DND-41 (cell line): ENCODE measurements around the gene NPEPL1.

Experiments
- ATAC-seq: fragments of 200-7000 bp; cut with Tn5 transposase; 3 replicates; pipeline ENCODE4 v1.9.1; 2021; ENCODE audit warnings: low read depth; ENCODE audit not compliant: insufficient read depth
- DNase-seq: peaks from one replicate; pipeline ENCODE4 v3.0.0-alpha.2; 2020
- H2AFZ ChIP-seq: 2 replicates; pipeline ENCODE4 v1.6.0; 2012; ENCODE audit warnings: low read depth, low read length
- H3K27ac ChIP-seq: 2 replicates; pipeline ENCODE4 v1.5.1; 2012; ENCODE audit warnings: low read length, inconsistent platforms
- H3K27me3 ChIP-seq: fragments of 200-600 bp; sonication (generic); 2 replicates; pipeline ENCODE4 v1.6.0; 2012; ENCODE audit warnings: low read length, mild to moderate bottlenecking, inconsistent platforms; ENCODE audit not compliant: insufficient read depth, poor library complexity
- H3K36me3 ChIP-seq: 2 replicates; pipeline ENCODE4 v1.5.1; 2012; ENCODE audit warnings: low read length, inconsistent platforms; ENCODE audit not compliant: insufficient read depth
- H3K4me1 ChIP-seq: 2 replicates; pipeline ENCODE4 v1.5.1; 2012; ENCODE audit warnings: mild to moderate bottlenecking, low read length; ENCODE audit not compliant: insufficient read depth
- H3K4me2 ChIP-seq: 2 replicates; pipeline ENCODE4 v1.6.0; 2012; ENCODE audit warnings: mild to moderate bottlenecking, moderate library complexity, low read length, inconsistent platforms; ENCODE audit not compliant: insufficient read depth
- H3K4me3 ChIP-seq, 2 experiments: fragments of 200-600 bp in 1 of 2; shearing (Covaris generic) in 1 of 2; 2 replicates each; pipeline ENCODE4 v1.5.1; 2012 to 2016; ENCODE audit warnings: inconsistent platforms in 2 of 2, low read length in 2 of 2, mild to moderate bottlenecking in 2 of 2, low read depth in 1 of 2, moderate library complexity in 1 of 2
- H3K79me2 ChIP-seq: 2 replicates; pipeline ENCODE4 v1.6.0; 2012; ENCODE audit warnings: low read length, inconsistent platforms; ENCODE audit not compliant: insufficient read depth
- H3K9ac ChIP-seq: 2 replicates; pipeline ENCODE4 v1.6.0; 2012; ENCODE audit warnings: low read depth, mild to moderate bottlenecking, inconsistent platforms, low read length, moderate library complexity
- H3K9me3 ChIP-seq: 2 replicates; pipeline ENCODE4 v1.5.1; 2012; ENCODE audit warnings: low read length, moderate library complexity, mild to moderate bottlenecking, inconsistent platforms; ENCODE audit not compliant: insufficient read depth, severe bottlenecking
- H4K20me1 ChIP-seq: 2 replicates; pipeline ENCODE4 v1.6.0; 2012; ENCODE audit warnings: low read length; ENCODE audit not compliant: insufficient read depth
- EZH2 ChIP-seq: IDR thresholded peaks from 3 replicates; pipeline ENCODE4 v1.6.1; 2012; ENCODE audit warnings: borderline replicate concordance, low read depth, mild to moderate bottlenecking, moderate library complexity, low read length, inconsistent platforms; ENCODE audit not compliant: severe bottlenecking
- TF ChIP-seq, protein P1 (sequence below): IDR thresholded peaks from 2 replicates; pipeline ENCODE4 v1.5.1; 2012; ENCODE audit warnings: borderline replicate concordance, low read length, moderate library complexity, mild to moderate bottlenecking; ENCODE audit not compliant: poor library complexity, severe bottlenecking; ENCODE audit errors: extremely low read depth

The NPEPL1 gene

DNA sequence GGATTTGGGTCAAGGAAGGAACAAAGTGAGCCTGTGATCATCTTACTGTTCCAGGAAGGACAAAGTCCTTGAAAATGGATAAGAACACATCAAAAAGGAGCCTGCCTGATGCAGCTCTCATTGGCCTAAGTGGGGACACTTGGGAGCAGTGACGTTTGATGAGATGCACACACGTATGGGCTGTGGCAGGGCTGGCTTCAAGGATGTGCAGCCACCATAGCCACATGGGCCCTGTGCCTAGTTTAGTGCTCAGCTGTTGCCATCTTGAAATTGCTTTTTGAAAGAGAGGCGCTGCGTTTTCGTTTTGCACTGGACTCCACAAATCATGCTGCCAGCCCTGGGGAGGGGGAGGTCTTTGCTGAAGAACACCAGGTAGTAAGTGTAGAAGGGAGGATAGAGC, 6.6 kb upstream of the NPEPL1 start:
- TF ChIP-seq EZH2, result no peak
- TF ChIP-seq, protein P1, sequence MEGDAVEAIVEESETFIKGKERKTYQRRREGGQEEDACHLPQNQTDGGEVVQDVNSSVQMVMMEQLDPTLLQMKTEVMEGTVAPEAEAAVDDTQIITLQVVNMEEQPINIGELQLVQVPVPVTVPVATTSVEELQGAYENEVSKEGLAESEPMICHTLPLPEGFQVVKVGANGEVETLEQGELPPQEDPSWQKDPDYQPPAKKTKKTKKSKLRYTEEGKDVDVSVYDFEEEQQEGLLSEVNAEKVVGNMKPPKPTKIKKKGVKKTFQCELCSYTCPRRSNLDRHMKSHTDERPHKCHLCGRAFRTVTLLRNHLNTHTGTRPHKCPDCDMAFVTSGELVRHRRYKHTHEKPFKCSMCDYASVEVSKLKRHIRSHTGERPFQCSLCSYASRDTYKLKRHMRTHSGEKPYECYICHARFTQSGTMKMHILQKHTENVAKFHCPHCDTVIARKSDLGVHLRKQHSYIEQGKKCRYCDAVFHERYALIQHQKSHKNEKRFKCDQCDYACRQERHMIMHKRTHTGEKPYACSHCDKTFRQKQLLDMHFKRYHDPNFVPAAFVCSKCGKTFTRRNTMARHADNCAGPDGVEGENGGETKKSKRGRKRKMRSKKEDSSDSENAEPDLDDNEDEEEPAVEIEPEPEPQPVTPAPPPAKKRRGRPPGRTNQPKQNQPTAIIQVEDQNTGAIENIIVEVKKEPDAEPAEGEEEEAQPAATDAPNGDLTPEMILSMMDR, result no peak
- Histone ChIP-seq H3K4me3 (no peak overlapping the region), H3K4me2 (no peak overlapping the region), H3K27ac (no peak overlapping the region), H3K36me3 (peaks cover 16% of the 10 kb centered on the region; the same call in 1 of the 2 replicates), H3K79me2 (no peaks in the 10 kb centered on the region), H3K9me3 (no peaks in the 10 kb centered on the region), H4K20me1 (no peaks in the 10 kb centered on the region), H2AFZ (no peak overlapping the region), H3K9ac (no peak overlapping the region), H3K4me1 (no peaks in the 10 kb centered on the region), H3K27me3 (no peaks in the 10 kb centered on the region)
- no peak for ATAC-seq
- DNase-seq, result no peak

DNA sequence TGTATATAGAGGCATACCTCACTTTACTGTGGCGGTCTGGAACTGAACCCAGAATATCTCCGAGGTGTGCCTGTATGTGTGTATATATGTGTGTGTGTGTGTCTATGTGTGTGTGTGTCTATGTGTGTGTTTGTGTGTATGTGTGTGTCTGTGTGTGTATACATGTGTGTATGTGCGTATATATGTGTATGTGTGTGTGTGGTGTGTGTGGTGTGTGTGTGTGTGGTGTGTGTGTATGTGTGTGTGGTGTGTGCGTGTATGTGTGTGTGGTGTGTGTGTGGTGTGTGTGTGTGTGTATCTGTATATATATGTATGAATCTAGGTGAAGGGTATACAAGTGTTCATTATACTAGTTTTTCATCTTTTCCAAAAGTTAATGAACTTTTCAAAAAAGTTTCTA, 4.2 kb upstream of the NPEPL1 start:
- Histone ChIP-seq H3K4me1 (peaks cover 11% of the 10 kb centered on the region), H3K9me3 (no peaks in the 10 kb centered on the region), H3K9ac (no peak overlapping the region), H3K4me3 (no peak overlapping the region), H3K4me2 (no peak overlapping the region), H2AFZ (no peak overlapping the region), H3K79me2 (peaks cover 4% of the 10 kb centered on the region), H3K36me3 (peaks cover 16% of the 10 kb centered on the region; the same call in 1 of the 2 replicates), H3K27ac (no peak overlapping the region), H4K20me1 (no peaks in the 10 kb centered on the region), H3K27me3 (no peaks in the 10 kb centered on the region)
- DNase-seq (no peak), ATAC-seq (no peak)
- TF ChIP-seq EZH2, result no peak
- TF ChIP-seq, protein P1, result no peak

DNA sequence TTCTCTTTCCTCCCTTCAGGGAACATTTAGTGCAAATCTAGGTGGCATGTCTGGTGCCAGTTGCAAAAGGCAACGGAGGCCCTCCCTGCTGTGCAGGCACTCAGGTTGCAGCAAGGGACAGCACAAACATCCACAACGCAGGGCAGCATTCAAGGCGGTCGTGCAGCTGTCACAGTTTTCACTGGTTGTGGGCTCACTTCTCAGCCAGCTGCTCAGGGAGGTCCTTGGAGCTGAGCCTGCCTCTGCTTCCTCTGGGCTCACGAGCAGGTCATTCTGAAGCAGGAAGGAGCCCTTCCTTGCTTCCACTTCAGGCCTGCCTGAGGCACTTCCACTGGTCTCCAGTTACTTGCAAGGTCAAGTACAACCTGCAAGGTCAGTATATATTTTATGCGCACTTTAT, 3.8 kb upstream of the NPEPL1 start:
- Histone ChIP-seq H3K4me1 (peaks cover 16% of the 10 kb centered on the region), H3K27me3 (no peaks in the 10 kb centered on the region), H3K79me2 (peaks cover 9% of the 10 kb centered on the region), H3K27ac (no peak overlapping the region), H2AFZ (no peak overlapping the region), H3K4me3 (no peak overlapping the region), H3K36me3 (peaks cover 16% of the 10 kb centered on the region; the same call in 1 of the 2 replicates), H3K4me2 (no peak overlapping the region), H3K9ac (no peak overlapping the region), H3K9me3 (no peaks in the 10 kb centered on the region), H4K20me1 (no peaks in the 10 kb centered on the region)
- DNase-seq, result no peak
- ATAC-seq, result no peak
- TF ChIP-seq, protein P1, result no peak
- no peak for TF ChIP-seq EZH2

DNA sequence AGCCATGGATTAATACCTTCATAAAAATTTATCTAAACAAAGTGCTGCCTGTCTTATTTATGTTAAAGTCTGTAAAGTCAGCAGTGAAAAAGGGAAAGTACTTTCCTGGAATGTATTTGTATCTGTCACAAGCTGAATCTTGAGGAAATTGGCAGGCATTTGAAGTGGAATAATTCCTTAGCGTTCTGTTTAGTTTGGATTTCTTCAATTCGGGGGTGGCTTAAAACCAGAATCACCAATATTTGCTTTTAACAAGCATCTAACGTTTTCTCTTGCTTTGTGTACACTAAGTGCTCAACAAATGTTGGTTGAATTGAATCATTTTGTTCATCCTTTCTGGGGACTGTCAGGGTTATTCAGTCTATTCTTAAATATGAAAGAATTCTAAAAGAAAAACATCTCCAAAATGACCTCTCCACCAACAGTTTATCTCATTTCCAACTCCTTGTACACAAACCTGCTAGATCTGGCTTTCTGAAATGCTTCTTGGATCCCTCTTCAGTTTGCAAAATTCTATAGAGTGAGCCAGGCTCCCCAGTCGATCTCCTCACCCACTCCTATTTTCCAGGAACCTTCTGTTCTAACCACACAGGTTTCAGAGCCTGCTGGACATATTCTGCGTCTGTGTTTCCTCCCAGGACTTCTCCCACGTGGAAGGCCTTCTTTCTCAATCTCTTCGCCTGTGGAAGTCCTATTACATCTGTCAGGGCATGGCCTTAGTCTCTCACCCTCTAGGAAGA, 2.0 kb upstream of the NPEPL1 start:
- Histone ChIP-seq H3K9me3 (no peaks in the 10 kb centered on the region), H3K4me1 (peaks cover 28% of the 10 kb centered on the region), H4K20me1 (no peaks in the 10 kb centered on the region), H3K36me3 (peaks cover 23% of the 10 kb centered on the region), H3K27ac (no peak overlapping the region), H3K79me2 (peaks cover 21% of the 10 kb centered on the region), H2AFZ (no peak overlapping the region), H3K27me3 (no peaks in the 10 kb centered on the region), H3K4me2 (no peak overlapping the region), H3K4me3 (no peak overlapping the region), H3K9ac (no peak overlapping the region)
- DNase-seq, result no peak
- no peak for ATAC-seq
- TF ChIP-seq, protein P1, result no peak
